ENCODE results near the gene TAS2R40.

TAS2R40 gene

DNA sequence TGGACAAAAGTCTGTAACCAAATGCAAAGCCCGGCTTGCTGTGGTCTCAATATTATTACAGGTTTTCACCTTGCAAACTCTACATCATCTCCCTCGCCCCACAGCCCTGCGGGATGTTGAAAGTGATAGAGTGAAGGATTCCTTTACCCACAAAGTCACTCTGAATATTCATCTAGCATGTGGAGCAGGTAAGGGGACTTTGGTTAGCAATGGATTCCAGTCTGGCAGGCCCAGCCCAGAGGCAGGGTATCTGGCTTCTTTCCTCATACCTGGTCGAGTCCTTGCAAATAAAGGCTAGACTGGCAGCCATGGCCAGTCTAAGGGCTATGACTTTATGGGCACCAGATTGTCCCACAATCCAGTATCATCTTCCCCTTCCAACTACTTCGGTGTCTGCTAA, 3.2 kb downstream of the TAS2R40 start:
- DNase-seq: no peak

- DNase-seq: no peak
Measured at GRCh38 chr7:143227806-143228205, 6.0 kb downstream of the TAS2R40 start.

GRCh38 chr7:143229054-143229790, 7.4 kb downstream of the TAS2R40 start:
- no peak for DNase-seq

- DNase-seq: no peak
Measured at GRCh38 chr7:143230602-143231457, 9.0 kb downstream of the TAS2R40 start.

GRCh38 chr7:143233816-143234532, 12.1 kb downstream of the TAS2R40 start:
- no peak for DNase-seq

DNA sequence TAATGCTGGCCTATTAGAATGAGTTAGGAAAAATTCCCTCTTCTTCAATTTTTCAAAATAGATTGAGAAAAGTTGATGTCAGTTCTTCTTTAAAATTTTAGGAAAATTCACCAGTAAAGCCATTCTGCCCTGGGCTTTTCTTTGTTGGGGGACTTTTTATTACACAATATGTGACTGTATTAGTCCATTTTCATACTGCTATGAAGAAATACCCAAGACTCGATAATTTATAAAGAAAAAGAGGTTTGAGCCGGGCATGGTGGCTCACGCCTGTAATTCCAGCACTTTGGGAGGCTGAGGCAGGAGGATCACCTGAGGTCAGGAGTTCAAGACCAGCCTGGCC, 12.7 kb downstream of the TAS2R40 start:
- no peak for DNase-seq

GRCh38 chr7:143235561-143235960, 13.7 kb downstream of the TAS2R40 start:
- DNase-seq: no peak

- no peak for DNase-seq
Measured at GRCh38 chr7:143236408-143236990, 14.7 kb downstream of the TAS2R40 start.

GRCh38 chr7:143237366-143237765, 15.5 kb downstream of the TAS2R40 start:
- no peak for DNase-seq

DNA sequence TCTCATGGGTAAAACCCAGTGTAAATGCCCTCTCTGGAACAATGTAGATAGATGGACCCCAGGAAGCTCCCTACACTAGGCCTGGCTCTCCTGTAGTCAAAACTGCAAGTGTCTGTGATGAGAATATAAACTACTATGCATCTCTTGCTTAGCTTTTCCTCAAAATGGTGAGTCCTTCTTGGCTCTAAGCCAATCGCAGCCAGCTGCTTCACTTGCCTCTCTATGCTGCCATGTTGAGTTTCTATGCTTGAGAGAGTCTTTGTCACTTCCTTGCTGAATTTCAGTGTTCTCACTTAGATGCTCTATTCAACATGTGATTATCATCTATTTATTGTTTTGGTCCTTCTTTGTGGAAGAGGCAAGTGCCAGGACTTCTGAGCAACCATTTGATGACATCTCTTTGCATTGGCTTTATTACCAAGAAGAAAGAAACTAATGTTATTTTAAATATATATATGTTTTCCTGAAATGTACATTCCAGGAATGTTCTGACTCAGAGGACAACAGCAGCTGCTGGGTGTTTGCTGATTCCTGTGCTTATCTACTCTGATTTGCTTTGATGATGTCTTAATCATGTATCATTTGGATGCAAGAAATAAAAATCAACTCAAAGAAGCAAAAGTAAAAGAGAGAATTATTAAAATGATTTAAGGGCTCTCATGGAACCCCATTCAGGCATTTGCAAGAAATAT, 16.6 kb downstream of the TAS2R40 start:
- no peak for DNase-seq

GRCh38 chr7:143239813-143240212, 18.0 kb downstream of the TAS2R40 start:
- no peak for DNase-seq

DNA sequence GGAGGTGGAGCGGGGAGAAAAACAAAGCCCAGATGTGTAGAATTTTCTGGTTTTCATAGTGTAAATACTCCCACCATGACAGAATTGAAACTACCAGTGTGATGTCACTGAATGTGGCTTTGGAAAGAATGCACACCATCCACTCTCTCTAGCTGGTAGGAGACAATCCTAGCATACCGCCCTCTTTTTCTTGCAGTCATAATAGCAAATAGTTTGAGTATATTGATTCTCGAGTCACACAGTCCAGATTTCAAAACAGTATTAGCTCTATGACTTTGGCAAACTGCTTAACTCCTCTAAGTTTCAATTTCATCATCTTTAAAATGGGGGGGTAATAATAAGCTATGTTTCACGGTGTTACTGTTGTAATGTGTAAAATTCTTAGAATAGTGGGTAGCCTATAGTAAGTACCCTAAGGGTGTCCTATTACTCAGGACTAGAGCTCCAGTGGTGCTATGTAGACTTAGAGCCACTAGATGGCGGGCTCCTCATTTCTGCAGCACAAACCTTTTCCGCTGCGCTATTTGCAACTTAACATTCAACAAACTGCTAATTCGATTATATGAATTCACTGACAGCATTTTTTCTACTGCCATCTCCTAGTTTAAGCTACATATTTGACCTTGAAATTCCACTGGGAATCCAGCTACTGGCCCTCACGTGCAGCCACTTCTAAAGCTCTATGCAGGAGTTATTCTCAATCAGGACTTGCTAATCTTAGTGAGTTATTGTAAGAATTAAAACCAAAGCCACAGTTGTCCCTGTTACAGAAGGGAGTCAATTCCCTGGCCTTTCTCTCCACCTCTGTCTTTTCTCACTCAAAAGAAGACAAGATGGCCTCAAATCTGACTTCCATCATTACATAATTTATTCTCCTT, 18.7 kb downstream of the TAS2R40 start:
- peak; percentile 76 to 84 for DNase-seq

DNA sequence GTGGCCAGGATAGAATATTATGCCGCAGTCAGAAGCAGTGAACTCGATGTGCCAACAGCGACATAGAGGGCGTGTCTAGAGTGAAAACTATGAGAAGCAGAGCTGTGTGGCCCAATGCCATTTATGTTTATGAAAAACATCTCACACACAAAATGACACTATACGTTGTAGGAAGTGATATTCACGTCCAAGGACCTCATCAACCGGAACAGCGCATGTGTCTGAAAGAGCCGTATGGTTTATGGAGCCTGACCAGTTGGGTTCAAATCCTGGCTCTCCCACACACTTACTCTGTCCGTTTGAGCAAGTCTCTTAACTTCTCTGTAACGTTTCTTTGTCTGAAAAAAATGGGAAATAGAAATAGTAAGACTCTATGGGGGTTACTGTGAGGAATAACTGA, 20.5 kb downstream of the TAS2R40 start:
- no peak for DNase-seq

DNA sequence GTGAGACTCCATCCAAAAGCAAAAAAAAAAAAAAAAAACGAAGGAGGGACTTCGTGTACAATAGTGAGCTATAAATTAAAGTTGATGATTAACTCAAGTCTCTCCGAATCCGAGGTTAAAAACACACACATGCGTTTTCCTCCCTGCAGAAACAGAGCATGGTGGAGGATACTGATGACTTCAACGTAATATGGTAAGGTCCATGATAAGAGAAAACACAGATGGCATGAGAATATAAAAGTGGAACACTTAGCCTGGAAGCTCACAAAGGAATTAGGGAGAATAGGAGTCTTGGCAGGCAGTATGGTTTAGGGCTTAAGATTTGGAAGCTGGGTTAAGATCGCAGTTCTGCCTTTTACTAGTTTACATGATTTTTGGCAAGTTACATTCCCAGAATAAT, 21.3 kb downstream of the TAS2R40 start:
- no peak for DNase-seq

GRCh38 chr7:143243614-143244013, 21.8 kb downstream of the TAS2R40 start:
- DNase-seq: no peak

GRCh38 chr7:143244321-143244720, 22.5 kb downstream of the TAS2R40 start:
- no peak for DNase-seq

- DNase-seq: no peak
Measured at GRCh38 chr7:143245123-143245522, 23.3 kb downstream of the TAS2R40 start.

DNA sequence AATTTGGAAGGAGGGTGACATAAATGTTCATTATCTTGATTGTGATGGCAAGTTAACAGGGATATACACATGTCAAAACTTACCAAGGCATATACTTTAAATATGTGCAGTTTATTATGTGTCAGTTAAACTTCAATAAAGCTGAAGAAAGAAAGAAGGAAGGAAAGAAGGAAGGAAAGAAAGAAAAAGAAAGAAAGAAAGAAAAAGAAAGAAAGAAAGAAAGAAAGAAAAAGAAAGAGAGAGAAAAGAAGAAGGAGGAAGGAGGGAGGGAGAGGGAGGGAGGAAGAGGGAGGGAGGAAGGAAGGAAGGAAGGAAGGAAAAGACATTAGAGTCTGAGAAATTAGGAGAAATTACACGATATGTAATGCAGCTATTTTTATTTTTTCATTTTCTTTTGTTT, 25.5 kb downstream of the TAS2R40 start:
- no peak for DNase-seq

DNA sequence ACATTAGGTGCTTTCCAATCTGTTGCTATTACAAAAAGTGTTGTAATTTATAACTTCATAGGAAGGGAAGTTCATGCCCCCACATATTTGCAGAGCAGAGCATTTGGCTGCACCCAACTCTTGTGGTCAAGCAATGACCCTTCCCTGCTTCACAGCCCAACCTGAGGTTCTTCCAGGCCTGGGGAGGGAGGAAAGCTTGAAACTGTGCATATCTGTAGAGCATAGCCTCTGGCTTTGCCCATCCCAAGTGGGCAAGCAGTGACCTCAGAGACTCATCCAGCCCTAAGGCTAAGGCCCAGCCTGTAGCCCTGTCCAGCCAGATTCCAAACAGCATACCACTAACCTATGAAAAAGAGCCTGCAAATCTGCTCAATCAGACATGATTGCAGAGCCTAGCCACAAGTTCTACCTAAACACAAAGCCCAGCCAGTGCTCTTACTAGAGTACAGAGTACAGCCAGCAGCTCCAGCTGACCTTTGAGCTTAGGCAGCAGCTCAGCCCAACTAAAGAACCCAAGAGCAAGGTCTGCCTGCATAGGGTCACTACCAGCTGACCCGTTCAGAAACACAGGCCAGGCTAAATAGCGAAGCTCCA, 27.0 kb downstream of the TAS2R40 start:
- DNase-seq: no peak

GRCh38 chr7:143250199-143250598, 28.4 kb downstream of the TAS2R40 start:
- no peak for DNase-seq

GRCh38 chr7:143250822-143251221, 29.0 kb downstream of the TAS2R40 start:
- peak in 1 of 2 donors; percentile 48 for DNase-seq
